Calu3 (cell line): ENCODE results near the gene GRIK4. TPM values are rescaled to one million over a fixed set of nuclear protein-coding genes. Genes with fewer than 3 reads are reported as not detected.

Experiments used
- BruUV-seq: library from RNA; stranded (reverse); fragments of 400-500 nt; replicated peaks from 2 replicates; lab custom pipeline; 2021; lab: Mats Ljungman, UMichigan
- CTCF ChIA-PET: fragments of 300-600 bp; sonication (Branson Sonifier 250); formaldehyde crosslinking; loops from one replicate; lab custom pipeline; 2022; ENCODE audit warnings: antibody characterized with exemption; lab: Charles Lee
- DNase-seq: peaks from one replicate; pipeline ENCODE4 v3.0.0; 2022
- H3K27ac Mint-ChIP-seq: one replicate; pipeline ENCODE4 v1.8.0; 2022; ENCODE audit warnings: mixed read lengths; ENCODE audit not compliant: unreplicated experiment
- H3K27me3 Mint-ChIP-seq: one replicate; pipeline ENCODE4 v1.8.0; 2022; ENCODE audit warnings: mixed read lengths; ENCODE audit not compliant: unreplicated experiment
- H3K36me3 Mint-ChIP-seq: one replicate; pipeline ENCODE4 v1.8.0; 2022; ENCODE audit warnings: mild to moderate bottlenecking, moderate library complexity, mixed read lengths; ENCODE audit not compliant: insufficient read depth, unreplicated experiment
- H3K4me1 Mint-ChIP-seq: one replicate; pipeline ENCODE4 v1.8.0; 2022; ENCODE audit warnings: mild to moderate bottlenecking, low read depth, mixed read lengths; ENCODE audit not compliant: unreplicated experiment
- H3K4me3 Mint-ChIP-seq: one replicate; pipeline ENCODE4 v1.8.0; 2022; ENCODE audit warnings: mild to moderate bottlenecking, low read depth, moderate library complexity, mixed read lengths; ENCODE audit not compliant: unreplicated experiment
- H3K9me3 Mint-ChIP-seq: one replicate; pipeline ENCODE4 v1.8.0; 2022; ENCODE audit warnings: low read depth, mixed read lengths; ENCODE audit not compliant: unreplicated experiment
- CTCF ChIP-seq: fragments of 200-600 bp; IDR thresholded peaks from one replicate; pipeline ENCODE4 v1.8.0; 2022; ENCODE audit warnings: antibody characterized with exemption; ENCODE audit not compliant: unreplicated experiment
- intact Hi-C: fragments of 100-400 bp; cut with micrococcal nuclease; formaldehyde crosslinking; loops from one replicate; pipeline ENCODE4 v1.10.0; 2022; ENCODE audit not compliant: unreplicated experiment
- total RNA-seq: library from RNA; stranded (reverse); gene quantifications from 2 replicates; pipeline ENCODE4 v1.2.3, GENCODE V29; 2022

Gene GRIK4
- total RNA-seq, 1 experiment from 2014 or later: not detected

GRCh38 chr11:120574876-120575275 is 63.3 kb downstream of the GRIK4 start:
- Mint-ChIP-seq H3K9me3 (no peaks in the 10 kb centered on the region), H3K4me1 (no peaks in the 10 kb centered on the region), H3K27me3 (peaks cover 95% of the 10 kb centered on the region), H3K36me3 (no peaks in the 10 kb centered on the region), H3K27ac (no peak overlapping the region), H3K4me3 (no peak overlapping the region)
- TF ChIP-seq CTCF: no peak
- no peak for DNase-seq
- intact Hi-C loops: no loop called here
- no TSS peak for BruUV-seq
- CTCF ChIA-PET: no interaction called here

- Mint-ChIP-seq H3K4me1 (no peaks in the 10 kb centered on the region), H3K4me3 (no peak overlapping the region), H3K27ac (no peak overlapping the region), H3K36me3 (no peaks in the 10 kb centered on the region), H3K27me3 (peaks cover 100% of the 10 kb centered on the region), H3K9me3 (no peaks in the 10 kb centered on the region)
- BruUV-seq: no TSS peak
- no peak for DNase-seq
- intact Hi-C loops: no loop called here
- no peak for TF ChIP-seq CTCF
- CTCF ChIA-PET: no interaction called here
Observed at GRCh38 chr11:120575461-120575860, 63.9 kb downstream of the GRIK4 start.

- no peaks in the 10 kb centered on the region for H3K9me3 Mint-ChIP-seq
- intact Hi-C loops: no loop called here
- no peaks in the 10 kb centered on the region for H3K36me3 Mint-ChIP-seq
- no TSS peak for BruUV-seq
- CTCF ChIA-PET: interaction anchor here (0.6 kb wide), 1 partner anchor 358 kb away, joined by 6 read pairs; no protein-coding TSS in a partner anchor
- no peaks in the 10 kb centered on the region for H3K4me1 Mint-ChIP-seq
- H3K27me3 Mint-ChIP-seq: peaks cover 100% of the 10 kb centered on the region
- H3K4me3 Mint-ChIP-seq: no peak overlapping the region
- TF ChIP-seq CTCF: no peak
- no peak overlapping the region for H3K27ac Mint-ChIP-seq
- DNase-seq: no peak
Observed at GRCh38 chr11:120576606-120577005, 65.1 kb downstream of the GRIK4 start.

GRCh38 chr11:120577041-120577440 is 65.5 kb downstream of the GRIK4 start:
- intact Hi-C loops: no loop called here
- no peak overlapping the region for H3K27ac Mint-ChIP-seq
- no peak overlapping the region for H3K4me3 Mint-ChIP-seq
- CTCF ChIA-PET: no interaction called here
- no peak for TF ChIP-seq CTCF
- no peaks in the 10 kb centered on the region for H3K4me1 Mint-ChIP-seq
- BruUV-seq: no TSS peak
- peaks cover 95% of the 10 kb centered on the region for H3K27me3 Mint-ChIP-seq
- DNase-seq: no peak
- H3K9me3 Mint-ChIP-seq: no peaks in the 10 kb centered on the region
- no peaks in the 10 kb centered on the region for H3K36me3 Mint-ChIP-seq
